ENCODE data around the gene NUDT16. TPM values are rescaled to one million over a fixed set of nuclear protein-coding genes. Genes with fewer than 3 reads are reported as not detected.
A peak's percentile ranks its signal among the peaks of the same experiment; 100 is the strongest.
"Not testable (repeated sequence)": the region's sequence is repeated elsewhere in the genome, so short reads cannot be mapped to it uniquely, and the experiment has no call there.

The NUDT16 gene
- total RNA-seq, 2 donors from 2014 or later: 21.7 to 41.2 TPM

- TF ChIP-seq CTCF (IDR thresholded peaks at IDR 0.05): no peak
- DNase-seq (ENCODE audit: low spot score): no peak
- Histone ChIP-seq H3K4me3 (no peak overlapping the region), H3K27ac (no peak overlapping the region), H3K9me3 (no peaks in the 10 kb centered on the region), H3K4me1 (ENCODE audit: control insufficient read depth in 1 of 2, low read depth in 2 of 2) (peaks cover under 1 to 13% of the 10 kb centered on the region in 2 donors), H3K27me3 (replicated peaks; ENCODE audit: insufficient read depth) (no peaks in the 10 kb centered on the region), H3K36me3 (no peaks in the 10 kb centered on the region)
- no peak for ATAC-seq (ENCODE audit: insufficient number of reproducible peaks, low FRiP score, low read depth)
Observed at GRCh38 chr3:131357275-131357674, 24.3 kb upstream of the NUDT16 start.

GRCh38 chr3:131360191-131360755 lies 21.3 kb upstream of the NUDT16 start:
- DNase-seq (ENCODE audit: low spot score) (no peak), ATAC-seq (ENCODE audit: insufficient number of reproducible peaks, low FRiP score, low read depth) (no peak)
- Histone ChIP-seq H3K27ac (no peak overlapping the region), H3K4me3 (no peak overlapping the region), H3K4me1 (ENCODE audit: control insufficient read depth in 1 of 2, low read depth in 2 of 2) (peaks cover 7 to 24% of the 10 kb centered on the region in 2 donors), H3K9me3 (no peaks in the 10 kb centered on the region), H3K27me3 (replicated peaks; ENCODE audit: insufficient read depth) (no peaks in the 10 kb centered on the region), H3K36me3 (no peaks in the 10 kb centered on the region)
- TF ChIP-seq CTCF (IDR thresholded peaks at IDR 0.05): no peak

GRCh38 chr3:131361066-131361463 lies 20.5 kb upstream of the NUDT16 start:
- H3K9me3 ChIP-seq; DNase-seq (ENCODE audit: low spot score); H3K27me3 ChIP-seq (replicated peaks; ENCODE audit: insufficient read depth); H3K36me3 ChIP-seq: not testable (repeated sequence)
- Histone ChIP-seq H3K27ac (peak overlapping the region; percentile 56 to 79), H3K4me3 (peak overlapping the region; percentile 73), H3K4me1 (ENCODE audit: control insufficient read depth in 1 of 2, low read depth in 2 of 2) (peaks cover 7 to 24% of the 10 kb centered on the region in 2 donors)
- peak; percentile 21 for ATAC-seq (ENCODE audit: insufficient number of reproducible peaks, low FRiP score, low read depth)

DNA sequence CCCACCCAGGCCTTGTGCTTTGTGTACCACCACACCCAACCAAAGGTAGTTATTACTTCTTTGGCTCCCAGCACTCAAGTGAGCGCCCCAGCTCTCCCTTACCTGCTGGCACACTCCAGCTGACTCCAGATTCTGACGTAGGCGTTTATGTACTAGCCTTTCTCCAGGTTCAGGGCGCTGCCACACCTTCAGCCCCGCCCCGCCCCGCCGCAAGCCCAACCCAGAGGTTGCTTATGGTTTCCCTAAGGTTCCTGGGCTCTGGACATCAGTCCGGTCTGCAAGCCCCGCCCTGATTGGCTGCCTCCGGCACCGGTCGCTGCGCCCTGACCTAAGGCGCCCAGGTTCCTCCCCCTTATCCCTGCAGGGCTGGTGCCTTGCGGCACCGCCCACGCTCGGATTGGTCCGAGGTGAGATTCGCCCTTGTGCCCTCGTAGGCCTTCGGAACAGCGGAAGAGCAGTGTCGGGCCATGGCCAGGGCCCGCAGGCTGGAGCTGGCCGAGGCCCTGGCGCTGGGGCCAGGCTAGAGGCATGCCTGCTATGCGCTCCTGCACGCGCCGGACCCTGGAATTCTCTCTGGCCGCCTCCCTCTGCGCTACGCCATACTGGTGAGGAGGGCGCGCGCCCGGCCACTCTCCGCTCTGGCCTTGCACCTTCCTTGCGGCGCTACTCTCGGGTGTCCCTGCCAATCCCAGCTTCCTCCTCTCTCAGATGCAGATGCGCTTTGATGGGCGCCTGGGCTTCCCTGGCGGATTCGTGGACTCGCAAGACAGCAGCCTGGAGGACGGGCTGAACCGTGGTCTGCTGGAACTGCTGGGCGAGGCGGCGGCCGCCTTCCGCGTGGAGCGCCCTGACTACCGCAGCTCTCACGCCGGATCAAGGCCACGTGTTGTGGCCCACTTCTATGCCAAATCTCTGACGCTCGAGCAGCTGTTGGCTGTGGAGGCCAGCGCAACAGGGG lies 19.8 kb upstream of the NUDT16 start:
- no peaks in the 10 kb centered on the region for H3K36me3 ChIP-seq
- ATAC-seq (ENCODE audit: insufficient number of reproducible peaks, low FRiP score, low read depth) (peak; percentile 75), DNase-seq (ENCODE audit: low spot score) (peak; percentile 33)
- H3K27me3 ChIP-seq (replicated peaks; ENCODE audit: insufficient read depth): no peaks in the 10 kb centered on the region
- H3K4me3 ChIP-seq: peak overlapping the region; percentile 73
- H3K9me3 ChIP-seq: no peaks in the 10 kb centered on the region
- TF ChIP-seq CTCF (IDR thresholded peaks at IDR 0.05): no peak
- H3K27ac ChIP-seq: peak overlapping the region; percentile 56 to 79
- H3K4me1 ChIP-seq (ENCODE audit: control insufficient read depth in 1 of 2, low read depth in 2 of 2): peaks cover 7 to 24% of the 10 kb centered on the region in 2 donors

DNA sequence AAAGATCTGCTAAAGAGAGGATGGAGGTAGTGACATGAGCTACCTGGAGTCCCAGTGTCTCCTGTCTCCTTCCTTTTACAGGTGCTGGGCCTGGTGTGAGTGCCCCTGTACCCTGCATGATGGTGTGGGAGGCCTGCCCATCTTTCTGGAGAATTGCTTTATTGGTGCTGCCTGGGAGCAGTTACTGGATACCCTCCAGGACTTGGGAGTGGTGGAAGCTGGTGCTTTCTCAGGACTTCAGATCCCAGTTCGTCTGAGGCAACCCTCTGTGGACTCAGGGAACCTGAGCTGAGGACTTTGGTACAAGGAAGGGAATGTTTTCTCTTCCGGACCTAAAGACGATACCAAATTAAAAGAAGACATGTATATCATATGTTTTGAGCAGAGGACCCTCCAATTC lies 18.3 kb upstream of the NUDT16 start:
- DNase-seq (ENCODE audit: low spot score) (no peak), ATAC-seq (ENCODE audit: insufficient number of reproducible peaks, low FRiP score, low read depth) (no peak)
- no peak for TF ChIP-seq CTCF (IDR thresholded peaks at IDR 0.05)
- no peaks in the 10 kb centered on the region for H3K27me3 ChIP-seq (replicated peaks; ENCODE audit: insufficient read depth)
- H3K27ac ChIP-seq: no peak overlapping the region
- H3K36me3 ChIP-seq: no peaks in the 10 kb centered on the region
- H3K9me3 ChIP-seq: no peaks in the 10 kb centered on the region
- H3K4me3 ChIP-seq: no peak overlapping the region
- peaks cover 7 to 24% of the 10 kb centered on the region in 2 donors for H3K4me1 ChIP-seq (ENCODE audit: control insufficient read depth in 1 of 2, low read depth in 2 of 2)
